ENCODE measurements around the gene DRG1. TPM values are rescaled to one million over a fixed set of nuclear protein-coding genes. Genes with fewer than 3 reads are reported as not detected.
A peak's percentile ranks its signal among the peaks of the same experiment; 100 is the strongest.
"Not testable (repeated sequence)": the region's sequence is repeated elsewhere in the genome, so short reads cannot be mapped to it uniquely, and the experiment has no call there.

The DRG1 gene, protein sequence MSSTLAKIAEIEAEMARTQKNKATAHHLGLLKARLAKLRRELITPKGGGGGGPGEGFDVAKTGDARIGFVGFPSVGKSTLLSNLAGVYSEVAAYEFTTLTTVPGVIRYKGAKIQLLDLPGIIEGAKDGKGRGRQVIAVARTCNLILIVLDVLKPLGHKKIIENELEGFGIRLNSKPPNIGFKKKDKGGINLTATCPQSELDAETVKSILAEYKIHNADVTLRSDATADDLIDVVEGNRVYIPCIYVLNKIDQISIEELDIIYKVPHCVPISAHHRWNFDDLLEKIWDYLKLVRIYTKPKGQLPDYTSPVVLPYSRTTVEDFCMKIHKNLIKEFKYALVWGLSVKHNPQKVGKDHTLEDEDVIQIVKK
- polyA plus RNA-seq (2013, experiment 1 of 2; ENCODE audit: insufficient read length) = 69.7 TPM
- polyA plus RNA-seq (2013, experiment 2 of 2; ENCODE audit: insufficient read length) = 69.0 TPM

DNA sequence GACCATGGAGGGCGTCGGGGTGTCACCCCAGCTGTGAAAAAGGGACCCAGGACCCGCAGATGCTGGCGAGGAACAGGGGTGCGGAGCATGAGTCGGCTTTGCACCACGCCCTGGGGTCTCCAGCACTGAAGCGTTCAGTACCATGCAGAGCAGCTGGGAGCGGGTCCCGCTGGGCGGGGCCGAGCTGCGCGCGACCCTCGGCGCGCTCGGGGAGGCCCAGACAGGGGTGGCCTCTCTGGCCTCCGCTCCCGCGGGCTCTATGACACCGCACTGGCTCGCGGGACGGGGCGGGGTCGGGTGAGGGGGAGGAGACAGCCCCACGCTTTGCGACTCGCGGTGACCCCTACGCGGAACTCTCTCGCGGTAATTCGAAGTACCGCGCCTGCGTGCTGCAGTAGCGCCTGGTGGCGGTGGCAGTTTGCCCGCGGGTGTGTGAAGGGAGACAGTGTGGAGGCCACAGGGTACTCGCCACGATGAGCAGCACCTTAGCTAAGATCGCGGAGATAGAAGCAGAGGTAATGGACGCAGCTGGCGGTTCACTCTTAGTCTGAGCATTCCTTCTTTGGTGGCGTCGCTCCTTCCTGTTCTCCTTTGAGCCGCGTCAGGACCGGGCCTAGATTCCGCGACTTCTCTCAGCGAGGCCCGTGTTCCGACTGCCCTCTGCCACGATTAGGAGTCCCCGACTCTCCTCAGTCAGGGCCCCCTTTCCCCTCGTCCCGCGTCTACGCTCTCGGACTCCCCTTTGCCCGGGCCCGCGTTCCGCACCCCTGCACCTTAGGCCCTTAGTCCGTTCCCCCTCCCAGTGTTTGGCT, at the start of gene DRG1:
Gene DRG1 (plus strand): TSS at position 394 of the 812 bp plus-strand sequence. CDS start 80 bp downstream, at position 474.
- DNase-seq = peak; percentile 96

DNA sequence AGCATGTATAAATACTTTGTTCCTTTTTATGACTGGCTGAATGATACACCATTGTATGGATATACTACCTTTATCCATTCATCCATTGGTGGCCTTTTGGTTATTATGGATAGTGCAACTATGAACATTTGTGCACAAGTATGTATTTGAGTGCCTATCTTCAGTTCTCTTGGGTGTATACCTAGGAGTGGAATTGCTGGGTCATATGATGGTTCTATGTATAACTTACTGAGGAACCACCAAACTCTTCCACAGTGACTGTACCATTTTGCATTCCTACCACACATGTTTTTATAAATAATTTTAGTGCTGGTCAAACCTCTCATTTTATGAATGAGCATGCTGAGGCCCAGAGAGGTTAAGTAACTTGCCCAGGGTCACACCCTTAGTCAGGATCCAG, 49.4 kb upstream of the DRG1 start:
- DNase-seq = no peak

DNA sequence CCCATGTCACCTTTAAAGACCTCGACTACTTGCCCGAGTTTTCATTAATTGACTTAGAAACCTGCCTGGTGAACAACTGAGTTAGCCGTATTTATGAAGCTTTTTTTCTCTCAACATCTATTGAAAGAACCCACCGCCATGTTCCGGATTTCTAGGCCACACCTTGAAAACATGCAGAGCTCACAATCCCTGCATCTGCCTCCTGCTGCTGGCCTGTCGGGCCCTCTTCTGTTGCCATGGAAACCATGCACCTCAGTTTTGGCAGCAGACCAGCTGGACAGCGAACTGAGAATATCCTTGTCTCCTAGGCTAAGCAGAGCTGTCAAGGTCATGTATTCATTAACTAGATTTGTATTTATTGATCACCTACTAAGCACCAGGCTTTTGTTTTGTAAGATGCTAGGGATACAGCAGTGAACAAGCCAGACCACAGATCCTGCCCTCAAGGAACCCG, 49.0 kb upstream of the DRG1 start:
- DNase-seq = peak; percentile 32

DNA sequence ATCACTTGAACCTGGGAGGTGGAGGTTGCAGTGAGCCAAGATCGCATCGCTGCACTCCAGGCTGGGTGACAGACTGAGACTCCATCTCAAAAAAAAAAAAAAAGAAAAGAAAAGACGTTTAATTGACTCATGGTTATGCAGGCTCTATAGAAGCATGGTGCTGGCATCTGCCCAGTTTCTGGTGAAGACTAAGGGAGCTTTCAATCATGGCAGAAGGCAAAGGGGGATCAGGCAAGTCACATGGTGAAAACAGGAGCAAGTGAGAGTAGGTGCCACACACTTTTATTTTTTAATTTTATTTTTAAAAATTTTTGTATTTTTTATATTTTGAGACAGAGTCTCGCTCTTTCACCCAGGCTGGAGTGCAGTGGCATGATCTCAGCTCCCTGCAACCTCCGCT, 44.9 kb upstream of the DRG1 start:
- no peak for DNase-seq

DNA sequence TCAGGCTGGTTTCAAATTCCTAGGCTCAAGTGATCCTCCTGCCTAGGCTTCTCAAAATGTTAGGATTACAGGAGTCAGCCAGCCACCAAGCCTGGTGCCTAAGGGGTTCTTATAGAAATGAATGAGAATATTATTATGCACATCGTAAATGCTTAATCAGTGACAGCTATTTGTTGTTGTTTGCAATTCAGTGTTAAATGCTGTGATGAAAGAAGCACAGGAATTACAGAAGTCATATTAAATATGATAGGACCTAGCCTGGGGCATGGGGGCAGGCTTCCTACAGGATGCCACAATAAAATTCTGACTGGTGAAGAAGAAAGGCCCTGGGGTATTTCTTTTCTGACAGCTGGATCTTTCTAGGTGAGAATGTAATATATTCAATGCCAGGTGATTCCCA, 39.4 kb upstream of the DRG1 start:
- DNase-seq = no peak

DNA sequence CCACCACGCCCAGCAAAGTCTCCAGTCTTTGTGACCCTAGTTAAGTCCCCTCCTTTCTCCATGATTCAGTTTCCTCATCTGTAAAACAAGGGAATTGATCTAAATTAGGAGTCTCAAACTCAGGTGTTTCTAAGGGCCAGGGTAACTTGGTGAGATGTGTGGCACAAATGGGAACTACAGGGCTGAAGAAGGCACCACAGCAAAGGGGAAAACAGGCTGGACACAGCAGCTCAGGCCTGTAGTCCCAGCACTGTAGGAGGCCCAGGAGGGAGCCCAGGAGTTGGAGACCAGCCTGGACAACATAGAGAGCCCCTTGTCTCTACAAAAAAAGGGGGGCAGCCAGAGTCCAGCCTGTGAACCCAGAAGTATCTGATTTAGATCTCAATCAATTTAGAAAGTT, 37.7 kb upstream of the DRG1 start:
- DNase-seq = no peak

DNA sequence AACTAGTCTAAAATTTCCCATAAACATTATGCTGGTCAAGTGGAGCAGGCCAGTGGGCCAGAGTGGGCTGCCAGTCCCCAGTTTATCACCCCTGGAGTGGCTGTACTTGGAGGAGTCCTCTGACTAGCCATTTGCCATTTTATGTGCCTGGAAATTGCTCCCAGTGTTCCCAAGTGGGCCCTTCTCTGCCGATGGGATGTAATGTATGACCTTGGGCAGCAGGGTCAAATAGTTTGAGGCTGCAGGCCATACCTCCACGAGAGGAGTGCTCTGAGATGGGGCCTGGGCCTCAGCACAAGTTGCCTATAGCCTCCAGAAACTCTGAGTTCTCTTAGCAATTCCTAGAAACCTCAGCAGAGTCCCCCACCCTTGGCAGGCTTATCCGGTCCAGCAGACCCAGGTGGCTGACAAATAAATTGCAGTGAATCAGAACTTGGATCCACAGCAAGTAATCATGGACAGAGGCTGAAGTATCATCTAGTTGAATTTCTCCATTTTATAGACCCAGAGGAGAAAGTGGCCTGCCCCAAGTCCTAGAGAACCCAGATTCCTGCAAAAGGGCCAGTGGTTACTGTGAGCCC, 35.4 kb upstream of the DRG1 start:
- DNase-seq = no peak

DNA sequence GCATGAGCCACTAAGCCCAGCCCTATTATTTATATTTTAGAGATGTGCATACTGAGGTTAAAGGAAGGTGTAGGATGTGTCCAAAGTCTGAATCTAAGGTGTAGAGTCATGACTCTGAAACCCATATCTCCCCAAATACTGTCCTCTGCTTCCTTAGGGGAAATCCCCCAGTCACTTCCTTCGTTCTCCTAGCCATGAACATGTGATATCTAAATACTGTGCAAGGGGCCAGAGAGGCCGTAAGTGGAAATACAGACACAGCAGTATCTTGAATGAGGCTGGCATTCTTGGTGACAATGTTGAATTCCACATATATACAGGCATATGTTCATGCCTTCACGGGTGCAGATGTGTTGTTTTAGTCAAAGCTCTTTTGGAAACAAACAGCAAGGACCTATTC, 32.0 kb upstream of the DRG1 start:
- no peak for DNase-seq

DNA sequence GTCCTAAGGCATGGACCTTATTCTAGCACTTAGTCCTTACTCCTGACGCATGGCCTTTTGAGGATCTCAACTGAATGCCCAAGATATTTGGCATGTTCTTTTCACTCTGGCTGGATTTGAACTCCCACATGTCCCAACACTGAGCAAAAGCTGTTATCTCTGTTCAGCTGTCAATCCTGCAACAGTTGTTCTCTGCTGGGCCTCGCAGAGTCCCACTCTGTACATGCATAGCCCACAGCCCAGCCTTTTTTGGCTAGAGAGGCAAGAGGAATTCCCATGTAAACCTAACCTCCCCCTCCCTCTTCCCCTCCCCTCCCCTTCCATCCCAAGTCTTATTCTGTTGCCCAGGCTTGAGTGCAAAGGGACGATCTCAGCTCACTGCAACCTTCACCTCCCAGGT, 21.8 kb upstream of the DRG1 start:
- no peak for DNase-seq

DNA sequence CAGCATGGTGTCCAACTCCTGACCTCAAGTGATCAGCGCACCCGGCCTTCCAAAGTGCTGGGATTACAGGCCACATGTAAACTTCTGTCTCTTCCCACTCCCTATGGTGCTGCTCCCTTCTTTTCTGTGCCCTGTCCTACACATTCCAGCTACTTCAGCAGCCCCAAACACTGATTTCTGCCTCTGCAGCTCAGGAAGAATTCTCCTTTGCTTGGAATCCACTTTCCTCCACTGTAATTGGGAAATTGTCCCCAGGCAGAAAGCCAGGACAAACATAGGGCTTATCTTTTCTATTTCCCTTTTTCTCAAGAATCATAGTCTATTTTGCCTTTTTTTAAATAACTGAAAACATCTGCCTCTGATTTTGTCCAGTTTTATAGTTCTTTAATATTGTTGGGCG, 21.3 kb upstream of the DRG1 start:
- no peak for DNase-seq

DNA sequence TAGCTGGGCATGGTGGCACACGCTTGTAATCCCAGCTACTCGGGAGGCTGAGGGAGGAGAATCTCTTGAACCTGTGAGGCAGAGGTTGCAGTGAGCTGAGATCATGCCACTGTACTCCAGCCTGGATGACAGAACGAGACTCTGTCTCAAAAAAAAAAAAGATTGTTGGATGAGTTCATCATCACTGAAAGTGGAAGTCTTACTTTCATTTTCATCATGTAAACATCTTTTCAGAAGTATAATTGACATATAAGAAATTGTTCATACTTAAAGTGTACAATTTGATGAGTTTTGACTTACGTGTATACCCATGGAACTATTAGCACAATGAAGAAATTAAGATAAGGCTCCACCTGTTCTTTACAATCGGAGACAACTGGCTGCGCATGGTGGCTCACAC, 20.8 kb upstream of the DRG1 start:
- not testable (repeated sequence) for DNase-seq

DNA sequence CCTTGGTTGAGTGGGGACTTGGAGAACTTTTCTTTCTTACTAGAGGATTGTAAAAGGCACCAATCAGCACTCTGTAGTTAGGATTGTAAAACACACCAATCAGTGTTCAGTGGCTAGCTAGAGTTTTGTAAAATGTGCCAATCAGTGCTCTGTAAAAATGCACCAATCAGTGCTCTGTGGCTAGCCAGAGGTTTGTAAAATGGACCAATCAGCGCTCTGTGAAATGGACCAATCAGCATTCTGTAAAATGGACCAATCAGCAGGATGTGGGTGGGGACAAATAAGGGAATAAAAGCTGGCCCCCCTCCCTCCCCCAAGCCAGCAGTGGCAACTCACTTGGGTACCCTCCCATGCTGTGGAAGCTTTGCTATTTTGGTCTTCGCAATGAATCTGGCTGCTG, 5.5 kb upstream of the DRG1 start:
- DNase-seq = no peak

DNA sequence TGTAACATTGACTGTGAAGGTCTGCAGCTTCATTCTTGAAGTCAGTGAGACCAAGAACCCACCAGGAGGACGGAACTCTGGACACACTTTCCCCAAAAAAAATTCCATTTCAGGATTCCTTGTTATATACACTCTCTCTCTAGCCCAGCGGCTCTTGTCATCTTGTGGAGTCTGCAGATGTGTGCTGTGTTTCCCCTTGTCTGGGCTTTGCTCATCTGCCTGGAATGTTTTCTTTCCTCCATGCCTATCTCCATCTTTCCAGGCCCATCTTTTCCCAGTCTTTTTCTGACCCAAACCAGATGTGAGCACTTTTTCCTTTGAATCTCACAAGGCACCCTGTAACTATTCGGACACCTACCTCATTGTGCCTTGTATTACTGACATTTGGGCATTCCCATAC, 5.1 kb upstream of the DRG1 start:
- DNase-seq = peak; percentile 71

DNA sequence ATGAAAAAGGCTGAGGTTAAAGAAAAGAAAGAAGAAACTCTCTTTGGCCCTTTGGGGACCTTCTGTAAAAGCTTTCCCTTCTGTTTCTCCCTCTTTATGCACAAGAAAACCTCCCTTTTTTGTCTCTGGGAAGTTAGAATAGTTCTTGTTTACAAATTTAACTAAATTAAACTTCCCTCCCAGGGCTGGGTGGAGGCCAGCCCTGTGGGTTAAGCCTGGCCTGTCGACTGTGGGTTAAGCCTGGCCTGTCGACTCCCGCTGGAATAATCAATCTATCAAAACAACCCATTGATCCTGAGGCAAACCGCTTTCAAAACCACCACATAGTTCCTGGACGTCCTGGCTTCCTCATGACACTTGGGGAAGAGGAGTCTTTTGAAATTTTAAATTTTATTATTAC, 1.2 kb upstream of the DRG1 start:
- DNase-seq = peak; percentile 28

DNA sequence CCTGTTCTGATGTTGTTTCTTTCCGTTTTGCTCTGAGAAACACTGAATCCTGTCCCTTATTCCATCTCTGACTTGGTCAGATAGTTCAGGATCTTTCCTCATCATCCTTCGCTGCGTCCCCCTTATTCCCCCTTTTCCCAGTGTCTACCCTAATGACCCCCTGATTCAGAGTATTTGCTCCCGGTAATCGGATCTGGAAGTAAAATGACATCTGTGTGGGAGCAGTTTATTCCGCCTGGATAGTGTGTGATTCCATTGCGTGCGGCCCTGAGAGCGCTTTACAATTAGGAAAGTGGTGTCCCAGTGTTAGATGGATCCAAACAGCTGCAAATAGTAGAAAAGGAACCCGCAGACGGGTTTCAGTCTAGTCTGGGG, 606 bp downstream of the DRG1 start:
- no peak for DNase-seq

DNA sequence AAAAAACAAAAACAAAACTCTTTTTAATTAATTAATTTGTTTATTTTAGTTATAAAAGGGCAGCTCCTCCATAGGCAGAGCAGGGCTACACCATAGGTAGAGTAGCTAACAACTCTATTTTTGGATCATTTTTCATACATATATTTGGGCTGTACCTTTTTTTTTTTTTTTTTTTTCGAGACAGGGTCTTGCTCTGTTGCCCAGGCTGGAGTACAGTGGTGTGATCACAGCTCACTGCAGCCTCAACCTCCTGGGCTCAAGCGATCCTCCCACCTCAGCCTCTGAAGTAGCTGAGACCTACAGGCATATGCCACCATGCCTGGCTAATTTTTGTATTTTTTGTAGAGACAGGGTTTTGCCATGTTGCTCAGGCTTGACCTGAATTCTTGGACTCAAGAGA, 2.9 kb downstream of the DRG1 start:
- DNase-seq = not testable (repeated sequence)

DNA sequence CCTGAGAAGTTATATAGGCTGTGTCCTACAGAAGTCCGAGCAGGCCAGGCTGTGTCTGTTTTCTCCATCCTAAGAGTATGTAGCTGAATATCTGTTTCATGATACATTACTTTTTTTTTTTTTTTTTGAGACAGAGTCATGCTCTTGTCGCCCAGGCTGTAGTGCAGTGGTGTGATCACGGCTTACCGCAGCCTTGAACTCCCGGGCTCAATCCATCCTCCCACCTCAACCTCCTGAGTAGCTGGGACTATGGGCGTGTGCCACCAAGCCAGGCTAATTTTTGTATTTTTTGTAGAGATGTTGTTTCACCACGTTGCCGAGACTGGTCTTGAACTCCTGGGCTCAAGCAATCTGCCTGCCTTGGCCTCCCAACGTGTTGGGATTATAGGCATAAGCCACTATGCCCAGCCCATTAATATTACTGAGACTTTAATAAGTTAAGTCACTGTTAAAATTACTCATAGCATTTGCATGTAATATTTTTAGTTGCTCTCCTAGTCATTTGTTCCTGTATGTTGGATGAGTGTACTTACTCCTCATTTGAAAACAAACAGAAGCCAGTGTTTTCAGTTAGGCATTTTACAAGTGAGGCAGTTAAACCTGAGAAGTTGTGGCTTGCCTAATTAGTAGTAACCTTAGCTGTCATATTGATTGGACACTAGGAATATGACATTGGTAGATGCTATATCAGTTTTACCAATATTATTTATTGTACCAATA, 26.1 kb downstream of the DRG1 start:
- DNase-seq = no peak

DNA sequence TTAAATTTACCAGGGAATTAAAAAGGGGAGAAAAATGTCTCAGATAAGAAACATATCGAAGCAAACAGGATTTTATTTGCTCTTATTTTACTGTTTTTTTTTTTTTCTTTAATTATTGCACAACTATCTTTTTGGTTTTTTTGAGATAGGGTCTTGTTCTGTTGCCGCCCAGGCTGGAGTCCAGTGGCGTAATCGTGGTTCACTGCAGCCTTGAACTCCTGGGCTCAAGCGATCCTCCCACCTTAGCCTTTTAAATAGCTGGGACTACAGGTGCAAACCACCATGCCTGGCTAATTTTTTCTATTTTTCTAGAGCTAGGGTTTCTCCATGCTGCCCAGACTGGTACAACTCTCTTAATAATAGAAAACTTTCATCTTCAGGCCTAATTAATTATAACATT, 32.5 kb downstream of the DRG1 start:
- DNase-seq = no peak

DNA sequence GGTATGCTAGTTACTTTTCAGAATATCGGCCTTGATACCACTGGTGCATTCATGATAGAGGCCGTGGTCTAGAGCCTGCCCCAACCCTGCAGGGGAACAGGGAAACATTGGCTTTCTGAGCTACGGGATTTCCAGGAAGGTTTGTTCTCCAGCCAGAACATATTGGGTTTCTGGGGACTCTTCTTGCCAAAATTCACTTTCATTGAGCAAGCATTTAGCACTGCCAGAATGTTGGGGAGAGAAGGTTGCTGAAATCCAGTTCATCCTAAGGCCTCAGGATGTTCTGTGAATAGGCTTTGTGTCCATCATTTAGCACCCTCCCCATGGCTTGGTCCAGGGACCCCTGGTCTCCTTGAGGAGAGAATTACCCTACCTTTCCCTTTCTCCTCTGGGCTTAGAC, 36.7 kb downstream of the DRG1 start:
- no peak for DNase-seq

DNA sequence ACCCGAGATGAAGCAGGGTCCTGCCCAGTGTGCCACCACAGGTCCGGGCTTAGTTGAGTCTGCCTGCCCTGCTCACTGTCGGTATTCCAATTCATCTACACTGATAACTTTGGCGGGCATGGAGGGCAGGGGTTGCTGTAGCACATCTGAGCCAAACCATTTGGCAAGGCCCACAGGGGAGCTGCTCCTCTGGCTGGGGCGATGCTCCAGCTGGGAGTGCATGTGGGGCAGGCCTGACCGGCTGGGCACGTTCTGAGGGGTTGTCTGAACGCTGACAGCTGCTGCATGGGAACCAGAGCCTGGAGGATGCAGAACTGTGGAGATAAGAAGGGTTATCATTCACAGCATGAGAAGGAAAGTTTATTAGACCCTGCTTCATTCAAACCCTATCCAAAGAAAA, 40.4 kb downstream of the DRG1 start:
- no peak for DNase-seq

DNA sequence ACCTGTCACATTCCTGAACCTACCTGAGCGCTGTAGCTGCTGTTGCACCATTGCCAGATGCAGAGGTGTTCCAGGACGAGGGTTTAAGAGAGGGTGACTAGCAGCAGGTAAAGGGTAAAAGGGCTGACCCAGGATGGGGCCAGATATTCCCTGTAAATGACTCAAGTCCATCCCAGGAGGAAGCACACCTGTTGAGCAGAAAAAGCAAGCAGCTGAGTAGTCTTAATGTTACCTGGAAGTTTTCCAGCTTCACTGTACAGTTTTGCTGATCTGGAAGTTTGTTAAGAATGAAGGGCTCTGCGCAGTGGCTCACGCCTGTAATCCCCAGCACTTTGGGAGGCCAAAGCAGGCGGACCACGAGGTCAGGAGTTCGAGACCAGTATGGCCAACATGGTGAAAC, 41.3 kb downstream of the DRG1 start:
- DNase-seq = no peak

DNA sequence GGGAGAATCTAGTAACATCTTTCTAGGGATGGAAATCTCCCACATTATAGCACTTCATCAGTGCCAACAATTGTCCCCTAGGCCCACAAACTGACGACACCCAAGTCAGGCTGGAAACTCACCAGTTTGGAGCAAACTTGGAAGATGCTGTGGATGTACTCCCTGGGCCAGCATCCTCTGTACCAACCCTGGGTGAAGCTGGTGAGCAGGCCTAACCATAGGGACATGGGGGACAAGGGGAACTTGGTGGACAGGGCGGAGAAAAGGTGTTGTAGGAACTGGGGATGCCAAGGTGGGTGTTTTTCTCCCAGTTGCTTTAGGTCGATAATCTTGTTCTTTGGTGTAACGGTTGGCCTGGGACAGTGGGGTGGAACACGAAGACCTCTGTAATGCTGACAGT, 42.2 kb downstream of the DRG1 start:
- DNase-seq = no peak

Measured in fibroblast of skin of abdomen (primary cell).